Endothelial cell of umbilical vein (primary cell): ENCODE results near the gene HIPK4. TPM values are rescaled to one million over a fixed set of nuclear protein-coding genes. Genes with fewer than 3 reads are reported as not detected.
A peak's percentile ranks its signal among the peaks of the same experiment; 100 is the strongest.

ENCODE experiments used
- BruUV-seq: library from RNA; stranded (reverse); fragments of 400-500 nt; replicated peaks from 2 replicates; lab custom pipeline; 2021; lab: Mats Ljungman, UMichigan
- CTCF ChIA-PET: fragments of 300-600, 350-600 bp; sonication (Branson Sonifier 250); formaldehyde crosslinking; loops from one replicate; lab custom pipeline; 2021; ENCODE audit warnings: antibody characterized with exemption, inconsistent platforms; lab: Charles Lee
- POLR2A ChIA-PET: fragments of 300-600, 350-600 bp; sonication (Branson Sonifier 250); formaldehyde crosslinking; loops from one replicate; lab custom pipeline; 2021; ENCODE audit warnings: antibody characterized with exemption, inconsistent platforms; lab: Charles Lee
- DNase-seq: peaks from one replicate; pipeline ENCODE4 v3.0.0-alpha.2; 2011; ENCODE audit warnings: low read depth, low spot score
- FAIRE-seq: peaks from 2 replicates; lab custom pipeline; 2011; peaks lifted over from hg19 to GRCh38; lab: Jason Lieb, UNC
- H2AFZ ChIP-seq: 2 replicates; pipeline ENCODE4 v1.6.0; 2012; ENCODE audit warnings: low read depth, low read length, control low read depth, inconsistent platforms
- H3K27ac ChIP-seq: 2 replicates; pipeline ENCODE4 v1.5.1; 2011; ENCODE audit warnings: low read depth, mild to moderate bottlenecking, control low read depth, low read length, moderate library complexity; ENCODE audit not compliant: insufficient read depth
- H3K27me3 ChIP-seq, 2 experiments: 2 replicates each; pipeline versions ENCODE4 v1.6.0 to v1.6.1; 2011; ENCODE audit warnings: low read length in 2 of 2, mixed read lengths in 1 of 2; ENCODE audit not compliant: control insufficient read depth in 2 of 2, insufficient read depth in 2 of 2
- H3K36me3 ChIP-seq, 2 experiments: 2 replicates in 1 of 2; 3 replicates in 1 of 2; pipeline ENCODE4 v1.5.1; 2011; ENCODE audit warnings: low read length in 2 of 2, mild to moderate bottlenecking in 1 of 2, moderate library complexity in 1 of 2; ENCODE audit not compliant: control insufficient read depth in 2 of 2, insufficient read depth in 2 of 2; ENCODE audit errors: extremely low read depth in 1 of 2
- H3K4me1 ChIP-seq: 3 replicates; pipeline ENCODE4 v1.5.1; 2011; ENCODE audit warnings: mild to moderate bottlenecking, low read length; ENCODE audit not compliant: control insufficient read depth, insufficient read depth; ENCODE audit errors: extremely low read depth
- H3K4me2 ChIP-seq: 2 replicates; pipeline ENCODE4 v1.6.1; 2011; ENCODE audit warnings: low read length, control low read depth, mixed read lengths; ENCODE audit not compliant: insufficient read depth
- H3K4me3 ChIP-seq, 3 experiments: fragments of 200-600 bp in 1 of 3; sonication (generic), shearing (Covaris generic) in 1 of 3; replicated peaks in 1 of 3; 2 replicates each; pipeline ENCODE4 v1.5.1; 2011 to 2016; ENCODE audit warnings: control low read depth in 3 of 3, low read length in 3 of 3, mild to moderate bottlenecking in 2 of 3, inconsistent platforms in 1 of 3, low read depth in 1 of 3, moderate library complexity in 1 of 3; ENCODE audit not compliant: insufficient read depth in 1 of 3
- H3K79me2 ChIP-seq: 2 replicates; pipeline ENCODE4 v1.6.0; 2012; ENCODE audit warnings: low read length, inconsistent platforms; ENCODE audit not compliant: control insufficient read depth, insufficient read depth
- H3K9ac ChIP-seq: replicated peaks from 2 replicates; pipeline ENCODE3; 2011; ENCODE audit warnings: low read length, control low read depth; ENCODE audit not compliant: insufficient read depth; ENCODE audit errors: extremely low read depth
- H3K9me1 ChIP-seq: replicated peaks from 3 replicates; pipeline ENCODE4 v1.6.0; 2011; ENCODE audit warnings: mild to moderate bottlenecking, low read length; ENCODE audit not compliant: control insufficient read depth, insufficient read depth; ENCODE audit errors: extremely low read depth
- H3K9me3 ChIP-seq: replicated peaks from 2 replicates; pipeline ENCODE4 v1.5.1; 2012; ENCODE audit warnings: low read length, inconsistent platforms; ENCODE audit not compliant: control insufficient read depth, insufficient read depth
- H4K20me1 ChIP-seq: replicated peaks from 2 replicates; pipeline ENCODE3; 2011; ENCODE audit warnings: mild to moderate bottlenecking, low read length; ENCODE audit not compliant: control insufficient read depth, insufficient read depth; ENCODE audit errors: extremely low read depth
- EZH2 ChIP-seq: IDR thresholded peaks from 2 replicates; pipeline ENCODE4 v1.6.1; 2012; ENCODE audit warnings: borderline replicate concordance, low read depth, mild to moderate bottlenecking, moderate library complexity, low read length, inconsistent platforms; ENCODE audit not compliant: severe bottlenecking
- FOS ChIP-seq: IDR thresholded peaks from 2 replicates; pipeline ENCODE4 v1.6.1; 2011; ENCODE audit warnings: mild to moderate bottlenecking, low read length, moderate library complexity, borderline replicate concordance; ENCODE audit not compliant: insufficient read depth
- GATA2 ChIP-seq: IDR thresholded peaks from 2 replicates; pipeline ENCODE4 v1.7.0; 2011; ENCODE audit warnings: low read depth, mild to moderate bottlenecking, moderate library complexity, mixed read lengths, low read length; ENCODE audit not compliant: insufficient read length, insufficient read depth
- JUN ChIP-seq: IDR thresholded peaks from 2 replicates; pipeline ENCODE4 v1.6.1; 2011; ENCODE audit warnings: borderline replicate concordance, low read depth; ENCODE audit not compliant: insufficient read length, insufficient read depth
- MYC ChIP-seq: IDR thresholded peaks from one replicate; pipeline ENCODE4 v1.6.1; 2011; ENCODE audit warnings: mild to moderate bottlenecking, low read depth, low read length
- POLR2A ChIP-seq: IDR thresholded peaks from 2 replicates; pipeline ENCODE4 v1.6.1; 2012; ENCODE audit warnings: low read depth, mild to moderate bottlenecking, control low read depth, low read length
- POLR2AphosphoS5 ChIP-seq: IDR thresholded peaks from 2 replicates; pipeline ENCODE4 v1.6.1; 2012; ENCODE audit warnings: low read depth, mild to moderate bottlenecking, control low read depth, low read length, moderate library complexity; ENCODE audit not compliant: insufficient read depth
- dilution Hi-C: fragments of 300-500 bp; cut with MboI; formaldehyde crosslinking; loops from one replicate; pipeline ENCODE4 v1.15.0; 2019; ENCODE audit warnings: low sequenced_read_pairs; ENCODE audit not compliant: extremely low pct_ligation_motif_present
- intact Hi-C: fragments of 100-400 bp; cut with micrococcal nuclease; formaldehyde crosslinking; loops from one replicate; pipeline ENCODE4 v1.10.0; 2022
- polyA plus RNA-seq, 4 experiments: library from polyadenylated mRNA; depleted of rRNA in 3 of 4; stranded (reverse) in 3 of 4; unstranded in 1 of 4; fragments of >200 nt; gene quantifications; 2 replicates each; pipeline versions ENCODE4 v1.2.1 to v1.2.3, GENCODE V29; 2011 to 2012; ENCODE audit warnings: missing spikeins in 1 of 4
- total RNA-seq: library from RNA; stranded (reverse); gene quantifications from 2 replicates; pipeline ENCODE4 v1.2.3, GENCODE V29; 2021
- TF ChIP-seq, protein P1 (sequence below), 2 donors: IDR thresholded peaks; 1 replicate in 1 of 2; 2 replicates in 1 of 2; pipeline ENCODE4 v1.5.1; 2011; ENCODE audit warnings: low read length in 2 of 2, mild to moderate bottlenecking in 2 of 2, moderate library complexity in 2 of 2, control low read depth in 1 of 2, inconsistent platforms in 1 of 2, low read depth in 1 of 2; ENCODE audit not compliant: insufficient read depth in 1 of 2; ENCODE audit errors: extremely low read depth in 1 of 2
- TF ChIP-seq, protein P2 (sequence below): IDR thresholded peaks from 2 replicates; pipeline ENCODE4 v1.6.1; 2011; ENCODE audit not compliant: insufficient read depth, insufficient read length

Gene HIPK4
- total and polyA plus RNA-seq, 2 donors (not counting 3 experiments of a cell fraction or from before 2014, with no cell fraction given) = 0.12 TPM; not detected in 1

DNA sequence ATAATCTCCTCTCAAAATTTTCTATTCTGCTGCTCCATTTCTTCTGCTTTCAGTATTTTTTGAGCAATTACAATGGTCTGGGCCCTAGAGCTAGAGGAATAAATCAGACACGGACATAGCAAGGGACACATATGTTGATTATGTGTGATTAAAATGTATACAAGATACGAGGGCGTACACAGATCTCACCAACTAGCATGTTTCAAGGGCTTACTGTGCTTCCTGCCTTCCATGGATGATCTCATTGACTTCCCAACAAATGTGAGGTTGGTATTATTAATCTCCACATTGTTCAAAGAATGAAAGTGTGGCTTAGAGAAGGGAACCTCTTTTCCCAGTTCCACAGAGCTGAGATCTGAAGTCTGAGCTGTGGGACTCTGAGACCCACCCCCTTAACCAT is 32.3 kb downstream of the HIPK4 start:
- peaks cover 4% of the 10 kb centered on the region for H3K4me1 ChIP-seq
- no TSS peak for BruUV-seq
- intact Hi-C loops = no loop called here
- POLR2A ChIA-PET = no interaction called here
- DNase-seq = peak; percentile 17
- H3K9me3 ChIP-seq = no peaks in the 10 kb centered on the region
- no peak overlapping the region for H3K4me3 ChIP-seq
- FAIRE-seq = peak; percentile 78
- TF ChIP-seq GATA2 (no peak), FOS (no peak), JUN (no peak)
- H4K20me1 ChIP-seq = no peaks in the 10 kb centered on the region
- peaks cover 7% of the 10 kb centered on the region for H3K79me2 ChIP-seq
- CTCF ChIA-PET = interaction anchor here (0.7 to 0.8 kb wide), 3 partner anchors 8 to 52 kb away, joined by 3 read pairs; no protein-coding TSS in a partner anchor
- H3K9ac ChIP-seq = peak overlapping the region; percentile 19
- dilution Hi-C loops = no loop called here
- H3K27ac ChIP-seq = peak overlapping the region; percentile 29
- no peak overlapping the region for H3K4me2 ChIP-seq
- no peaks in the 10 kb centered on the region for H3K27me3 ChIP-seq
- no peaks in the 10 kb centered on the region for H3K9me1 ChIP-seq
- H2AFZ ChIP-seq = no peak overlapping the region
- no peaks in the 10 kb centered on the region for H3K36me3 ChIP-seq

DNA sequence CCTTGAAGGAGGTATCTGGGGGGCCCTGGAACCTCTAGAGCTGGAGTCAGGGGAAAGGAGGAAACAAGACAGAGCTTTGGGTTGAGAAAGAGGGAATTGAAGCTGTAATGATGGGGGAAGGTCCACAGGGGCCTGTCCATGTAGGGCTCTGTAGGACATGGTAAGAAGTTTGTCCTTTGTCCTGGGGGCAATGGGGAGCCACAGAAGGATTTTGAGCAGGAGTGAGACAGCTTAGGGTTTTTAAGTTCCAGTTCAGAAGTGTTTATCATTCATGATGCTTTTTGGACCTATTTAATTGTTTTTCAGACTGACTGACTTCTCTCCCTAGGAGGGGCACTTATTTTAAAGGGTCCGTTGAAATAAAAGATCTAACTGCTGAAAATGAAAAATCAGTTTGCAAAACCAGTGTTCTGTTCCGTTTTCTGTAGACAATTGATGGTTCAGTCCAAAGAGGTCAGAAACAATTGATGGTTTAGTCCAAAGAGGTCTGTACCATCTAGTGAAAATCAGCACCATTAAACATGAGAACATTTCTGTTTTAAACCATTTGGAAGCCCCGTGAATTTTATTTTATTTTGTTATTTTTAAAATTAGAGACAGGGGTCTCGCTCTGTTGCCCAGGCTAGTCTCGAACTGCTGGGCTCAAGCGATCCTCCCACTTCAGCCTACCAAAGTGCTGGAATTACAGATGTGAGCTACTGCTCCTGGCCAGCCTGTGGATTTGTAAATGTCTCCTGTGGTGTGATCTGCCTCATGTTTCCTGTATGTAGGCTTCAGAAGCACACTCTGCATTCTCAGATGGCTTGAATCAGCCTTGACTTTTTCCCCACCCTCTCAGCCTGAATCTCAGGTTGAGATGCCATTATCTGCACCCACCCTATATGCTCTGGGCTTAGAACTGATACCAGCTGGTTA is 33.0 kb downstream of the HIPK4 start:
- no peak overlapping the region for H3K4me2 ChIP-seq
- H4K20me1 ChIP-seq = no peaks in the 10 kb centered on the region
- no TSS peak for BruUV-seq
- no peaks in the 10 kb centered on the region for H3K9me3 ChIP-seq
- H2AFZ ChIP-seq = peak overlapping the region; percentile 34
- dilution Hi-C loops (no loop called here), intact Hi-C loops (no loop called here)
- peak overlapping the region; percentile 19 for H3K9ac ChIP-seq
- no peaks in the 10 kb centered on the region for H3K27me3 ChIP-seq
- peaks cover 7% of the 10 kb centered on the region for H3K79me2 ChIP-seq
- no peak overlapping the region for H3K4me3 ChIP-seq
- CTCF ChIA-PET = interaction anchor here (0.7 to 1.0 kb wide), 4 partner anchors 9 to 52 kb away, joined by 3 to 6 read pairs (median 3); no protein-coding TSS in a partner anchor
- POLR2A ChIA-PET = interaction anchor here (1.0 kb wide), 1 partner anchor 9 kb away, joined by 3 read pairs; no protein-coding TSS in a partner anchor
- DNase-seq = no peak
- FAIRE-seq = no peak
- no peaks in the 10 kb centered on the region for H3K9me1 ChIP-seq
- peaks cover 4% of the 10 kb centered on the region for H3K4me1 ChIP-seq
- H3K27ac ChIP-seq = peak overlapping the region; percentile 29
- TF ChIP-seq FOS (no peak), JUN (no peak), POLR2AphosphoS5 (no peak), GATA2 (no peak), MYC (no peak), EZH2 (no peak), POLR2A (no peak)
- TF ChIP-seq, protein P1, sequence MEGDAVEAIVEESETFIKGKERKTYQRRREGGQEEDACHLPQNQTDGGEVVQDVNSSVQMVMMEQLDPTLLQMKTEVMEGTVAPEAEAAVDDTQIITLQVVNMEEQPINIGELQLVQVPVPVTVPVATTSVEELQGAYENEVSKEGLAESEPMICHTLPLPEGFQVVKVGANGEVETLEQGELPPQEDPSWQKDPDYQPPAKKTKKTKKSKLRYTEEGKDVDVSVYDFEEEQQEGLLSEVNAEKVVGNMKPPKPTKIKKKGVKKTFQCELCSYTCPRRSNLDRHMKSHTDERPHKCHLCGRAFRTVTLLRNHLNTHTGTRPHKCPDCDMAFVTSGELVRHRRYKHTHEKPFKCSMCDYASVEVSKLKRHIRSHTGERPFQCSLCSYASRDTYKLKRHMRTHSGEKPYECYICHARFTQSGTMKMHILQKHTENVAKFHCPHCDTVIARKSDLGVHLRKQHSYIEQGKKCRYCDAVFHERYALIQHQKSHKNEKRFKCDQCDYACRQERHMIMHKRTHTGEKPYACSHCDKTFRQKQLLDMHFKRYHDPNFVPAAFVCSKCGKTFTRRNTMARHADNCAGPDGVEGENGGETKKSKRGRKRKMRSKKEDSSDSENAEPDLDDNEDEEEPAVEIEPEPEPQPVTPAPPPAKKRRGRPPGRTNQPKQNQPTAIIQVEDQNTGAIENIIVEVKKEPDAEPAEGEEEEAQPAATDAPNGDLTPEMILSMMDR (IDR thresholded peaks at IDR 0.05; ENCODE audit: extremely low read depth in 1 of 2, insufficient read depth in 1 of 2, low read depth in 1 of 2, low read length in 2 of 2) = no peak
- TF ChIP-seq, protein P2, sequence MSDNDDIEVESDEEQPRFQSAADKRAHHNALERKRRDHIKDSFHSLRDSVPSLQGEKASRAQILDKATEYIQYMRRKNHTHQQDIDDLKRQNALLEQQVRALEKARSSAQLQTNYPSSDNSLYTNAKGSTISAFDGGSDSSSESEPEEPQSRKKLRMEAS = no peak
- no peaks in the 10 kb centered on the region for H3K36me3 ChIP-seq
